ENCODE measurements around the gene SERPINA5.

- TF ChIP-seq TARDBP (IDR thresholded peaks at IDR 0.05), result no peak
- no peak for TF ChIP-seq L3MBTL2 (conservative IDR thresholded peaks at IDR 0.05)
- no peak for TF ChIP-seq NFRKB (IDR thresholded peaks at IDR 0.05)
- TF ChIP-seq ZNF384 (IDR thresholded peaks at IDR 0.05), result no peak
- TF ChIP-seq PKNOX1 (IDR thresholded peaks at IDR 0.05), result no peak
- no peak for TF ChIP-seq FOXK2 (IDR thresholded peaks at IDR 0.05)
- no peak for TF ChIP-seq CTBP1 (IDR thresholded peaks at IDR 0.05; ENCODE audit: borderline replicate concordance)
- TF ChIP-seq BHLHE40 (IDR thresholded peaks at IDR 0.05; ENCODE audit: borderline replicate concordance), result no peak
- TF ChIP-seq SP1 (IDR thresholded peaks at IDR 0.05), result no peak
- no peak for TF ChIP-seq FOXA1 (IDR thresholded peaks at IDR 0.05)
- no peak for TF ChIP-seq SUZ12 (IDR thresholded peaks at IDR 0.05)
Measured at GRCh38 chr14:94539181-94539580, 42.0 kb upstream of the SERPINA5 start.

Measured in HEK293T (cell line).